Measurements from ENCODE around the gene TAPT1.

The TAPT1 gene

GRCh38 chr4:16129336-16129735 lies 96.9 kb downstream of the TAPT1 start:
- no peak for TF ChIP-seq CTCF (IDR thresholded peaks at IDR 0.05; ENCODE audit: low read depth, low read length, missing control alignments)
- no peak for DNase-seq (ENCODE audit: low read depth)
- no peak overlapping the region for H3K4me3 ChIP-seq (ENCODE audit: low read depth, low read length)

GRCh38 chr4:16126714-16127113 lies 99.6 kb downstream of the TAPT1 start:
- no peak for DNase-seq (ENCODE audit: low read depth)
- TF ChIP-seq CTCF (IDR thresholded peaks at IDR 0.05; ENCODE audit: low read depth, low read length, missing control alignments): no peak
- no peak overlapping the region for H3K4me3 ChIP-seq (ENCODE audit: low read depth, low read length)

- H3K4me3 ChIP-seq (ENCODE audit: low read depth, low read length): no peak overlapping the region
- no peak for TF ChIP-seq CTCF (IDR thresholded peaks at IDR 0.05; ENCODE audit: low read depth, low read length, missing control alignments)
- DNase-seq (ENCODE audit: low read depth): no peak
Observed at GRCh38 chr4:16125571-16126445, 100.5 kb downstream of the TAPT1 start.

GRCh38 chr4:16124232-16124631 lies 102.0 kb downstream of the TAPT1 start:
- H3K4me3 ChIP-seq (ENCODE audit: low read depth, low read length): no peak overlapping the region
- no peak for TF ChIP-seq CTCF (IDR thresholded peaks at IDR 0.05; ENCODE audit: low read depth, low read length, missing control alignments)
- DNase-seq (ENCODE audit: low read depth): no peak

- no peak for DNase-seq (ENCODE audit: low read depth)
- no peak for TF ChIP-seq CTCF (IDR thresholded peaks at IDR 0.05; ENCODE audit: low read depth, low read length, missing control alignments)
- H3K4me3 ChIP-seq (ENCODE audit: low read depth, low read length): no peak overlapping the region
Observed at GRCh38 chr4:16123356-16124084, 102.8 kb downstream of the TAPT1 start.

GRCh38 chr4:16122784-16123183 lies 103.5 kb downstream of the TAPT1 start:
- DNase-seq (ENCODE audit: low read depth): no peak
- no peak overlapping the region for H3K4me3 ChIP-seq (ENCODE audit: low read depth, low read length)
- TF ChIP-seq CTCF (IDR thresholded peaks at IDR 0.05; ENCODE audit: low read depth, low read length, missing control alignments): no peak

All from GM12864 (cell line).